MCF 10A (cell line): ENCODE results near the gene UMODL1. TPM values are rescaled to one million over a fixed set of nuclear protein-coding genes. Genes with fewer than 3 reads are reported as not detected.

ENCODE experiments used
- BruUV-seq: library from RNA; stranded (reverse); fragments of 400-500 nt; replicated peaks from 2 replicates; lab custom pipeline; 2021; lab: Mats Ljungman, UMichigan
- CTCF ChIA-PET: fragments of 300-600 bp; sonication (Branson Sonifier 250); formaldehyde crosslinking; extraction: SDS; loops from one replicate; lab custom pipeline; 2021; ENCODE audit warnings: antibody characterized with exemption, inconsistent platforms; lab: Yijun Ruan, JAX
- POLR2A ChIA-PET: fragments of 300-600, 350-650 bp; sonication (Branson Sonifier 250); formaldehyde crosslinking; extraction: SDS; loops from one replicate; lab custom pipeline; 2020; ENCODE audit warnings: antibody characterized with exemption, inconsistent platforms; lab: Yijun Ruan, JAX
- DNase-seq: peaks from one replicate; pipeline ENCODE4 v3.0.0-alpha.2; 2018; ENCODE audit not compliant: unreplicated experiment
- H3K27ac Mint-ChIP-seq: one replicate; pipeline ENCODE4 v1.8.0; 2022; ENCODE audit warnings: mild to moderate bottlenecking, low read depth, mixed read lengths; ENCODE audit not compliant: unreplicated experiment
- H3K27me3 Mint-ChIP-seq: one replicate; pipeline ENCODE4 v1.8.0; 2022; ENCODE audit warnings: mixed read lengths; ENCODE audit not compliant: insufficient read depth, unreplicated experiment
- H3K36me3 Mint-ChIP-seq: one replicate; pipeline ENCODE4 v1.8.0; 2022; ENCODE audit warnings: mild to moderate bottlenecking, moderate library complexity, mixed read lengths; ENCODE audit not compliant: insufficient read depth, unreplicated experiment
- H3K4me1 Mint-ChIP-seq: one replicate; pipeline ENCODE4 v1.8.0; 2022; ENCODE audit warnings: mixed read lengths; ENCODE audit not compliant: insufficient read depth, unreplicated experiment
- H3K4me3 Mint-ChIP-seq: one replicate; pipeline ENCODE4 v1.8.0; 2022; ENCODE audit warnings: mild to moderate bottlenecking, moderate library complexity, mixed read lengths; ENCODE audit not compliant: unreplicated experiment
- H3K9me3 Mint-ChIP-seq: one replicate; pipeline ENCODE4 v1.8.0; 2022; ENCODE audit warnings: mixed read lengths; ENCODE audit not compliant: unreplicated experiment
- CTCF ChIP-seq: fragments of 200-600 bp; IDR thresholded peaks from one replicate; pipeline ENCODE4 v1.8.0; 2022; ENCODE audit warnings: antibody characterized with exemption, mild to moderate bottlenecking; ENCODE audit not compliant: unreplicated experiment
- intact Hi-C: fragments of 100-400 bp; cut with micrococcal nuclease; formaldehyde crosslinking; loops from 2 replicates; pipeline ENCODE4 v1.14.1; 2022
- total RNA-seq: library from RNA; stranded (reverse); gene quantifications from 2 replicates; pipeline ENCODE4 v1.2.3, GENCODE V29; 2022

Gene UMODL1
- total RNA-seq, 1 experiment from 2014 or later, result not detected

DNA sequence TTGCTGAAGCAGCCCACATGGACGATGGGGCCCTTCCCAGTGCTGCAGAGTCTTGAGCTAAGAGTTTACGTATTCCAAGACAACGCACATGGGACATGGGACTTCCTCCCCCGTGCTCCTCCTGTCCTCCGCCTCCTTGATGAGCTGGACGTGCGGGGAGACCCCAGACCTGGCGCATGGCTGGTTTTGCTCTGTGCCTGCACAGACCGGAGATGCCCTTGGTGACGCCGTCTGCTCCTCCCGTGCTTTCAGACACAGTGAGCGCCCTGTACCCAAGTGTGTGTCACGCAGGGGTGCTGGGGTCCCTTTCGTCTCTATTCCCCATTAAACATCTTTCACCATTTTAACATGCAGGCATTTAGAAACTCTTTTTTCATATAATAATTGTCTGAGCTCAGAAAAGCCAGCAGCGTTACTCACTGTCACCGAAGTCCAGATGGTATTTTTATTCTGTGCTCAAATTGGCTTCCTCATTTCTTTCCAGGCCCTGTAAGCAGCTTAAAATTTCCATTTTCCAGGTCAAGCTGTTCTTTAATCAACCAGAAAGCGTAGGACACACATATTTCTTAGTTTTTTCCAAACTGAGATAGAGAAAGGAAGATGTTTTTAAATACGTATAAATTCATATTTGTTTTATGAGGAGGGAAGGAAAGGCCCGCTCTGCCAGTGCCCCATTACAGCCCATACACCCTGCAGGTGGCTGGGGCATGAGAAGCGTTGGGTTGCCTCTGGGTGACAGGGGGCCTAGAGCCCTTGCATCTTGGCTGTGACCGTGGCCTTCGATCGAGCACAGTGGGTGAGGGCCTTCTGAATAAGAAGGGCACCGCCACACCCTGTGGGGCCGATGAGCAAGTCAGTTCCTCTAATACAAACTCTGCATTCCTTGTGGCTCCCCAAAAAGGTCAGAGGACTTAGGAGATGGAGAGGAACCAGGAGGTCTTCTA is 43.0 kb upstream of the UMODL1 start:
- intact Hi-C loops, result no loop called here
- Mint-ChIP-seq H3K27me3 (peaks cover 24% of the 10 kb centered on the region), H3K4me3 (no peak overlapping the region), H3K36me3 (no peaks in the 10 kb centered on the region), H3K4me1 (no peaks in the 10 kb centered on the region), H3K9me3 (no peaks in the 10 kb centered on the region), H3K27ac (no peak overlapping the region)
- BruUV-seq, result no TSS peak
- CTCF ChIA-PET, result interaction anchor here (0.6 to 1.7 kb wide), 2 partner anchors 14 to 89 kb away, joined by 4 to 6 read pairs; no protein-coding TSS in a partner anchor
- POLR2A ChIA-PET, result no interaction called here
- no peak for DNase-seq
- no peak for TF ChIP-seq CTCF

DNA sequence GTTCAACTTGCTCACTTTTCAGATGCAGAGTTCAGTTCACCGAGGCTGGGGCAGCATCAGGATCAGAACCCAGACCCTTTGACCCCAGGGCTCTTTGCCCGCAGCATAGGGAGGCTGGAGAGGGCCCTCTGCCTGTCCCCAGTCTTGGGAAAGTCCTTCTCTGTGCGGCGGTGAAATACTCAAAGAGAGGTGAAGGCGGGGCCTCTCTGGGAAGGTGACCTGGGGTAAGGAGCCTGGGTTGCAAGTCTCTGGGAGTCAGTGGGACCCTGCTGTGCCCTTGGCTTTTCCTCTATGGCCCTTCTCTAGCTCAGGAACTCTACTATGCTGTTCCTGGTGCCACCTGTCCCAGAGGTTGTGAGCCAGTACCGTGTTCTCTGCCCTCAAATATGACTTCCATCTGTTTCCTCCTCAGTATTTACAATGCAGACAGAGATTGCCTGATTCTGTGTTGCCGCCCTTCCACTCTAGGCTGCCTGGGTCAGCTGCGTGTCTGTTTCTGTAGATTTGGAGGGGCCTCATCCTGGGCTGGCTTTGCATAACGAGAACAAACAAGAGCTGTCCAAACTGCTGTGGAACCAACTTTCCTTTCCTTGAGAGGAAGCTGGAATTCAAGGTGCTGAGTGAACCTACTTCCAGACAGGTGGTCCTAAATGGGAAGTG is 42.2 kb upstream of the UMODL1 start:
- no peak for TF ChIP-seq CTCF
- Mint-ChIP-seq H3K4me1 (no peaks in the 10 kb centered on the region), H3K4me3 (no peak overlapping the region), H3K27me3 (peaks cover 20% of the 10 kb centered on the region), H3K9me3 (no peaks in the 10 kb centered on the region), H3K27ac (no peak overlapping the region), H3K36me3 (no peaks in the 10 kb centered on the region)
- BruUV-seq, result no TSS peak
- intact Hi-C loops, result no loop called here
- ChIA-PET POLR2A (no interaction called here), CTCF (interaction anchor here (0.6 to 1.7 kb wide), 3 partner anchors 10 to 89 kb away, joined by 3 to 6 read pairs (median 5); no protein-coding TSS in a partner anchor)
- DNase-seq, result no peak

DNA sequence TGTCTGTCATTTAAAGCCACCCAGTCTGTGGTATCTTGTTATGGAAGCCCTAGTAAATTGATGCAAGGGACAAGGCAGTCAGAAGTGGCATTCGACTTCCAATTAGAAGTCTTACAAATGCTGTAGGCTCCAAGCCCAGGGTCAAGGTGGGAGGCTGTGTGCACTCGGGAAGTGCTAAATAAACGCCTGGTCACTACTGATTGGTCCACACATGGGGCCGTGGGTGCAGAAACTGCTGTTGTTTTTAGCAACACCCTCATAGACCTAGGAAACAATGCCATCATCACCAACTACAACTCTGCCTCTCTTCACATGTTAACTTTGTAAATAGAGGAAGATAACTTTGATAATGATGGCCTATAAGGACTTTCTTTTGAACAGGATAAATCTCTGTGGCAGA is 40.8 kb upstream of the UMODL1 start:
- H3K27me3 Mint-ChIP-seq, result peaks cover 8% of the 10 kb centered on the region
- no peaks in the 10 kb centered on the region for H3K4me1 Mint-ChIP-seq
- no peak for TF ChIP-seq CTCF
- DNase-seq, result no peak
- no TSS peak for BruUV-seq
- POLR2A ChIA-PET, result interaction anchor here (0.7 kb wide), 1 partner anchor 9 kb away, joined by 3 read pairs; no protein-coding TSS in a partner anchor
- intact Hi-C loops, result no loop called here
- H3K4me3 Mint-ChIP-seq, result no peak overlapping the region
- CTCF ChIA-PET, result no interaction called here
- no peaks in the 10 kb centered on the region for H3K9me3 Mint-ChIP-seq
- H3K27ac Mint-ChIP-seq, result no peak overlapping the region
- no peaks in the 10 kb centered on the region for H3K36me3 Mint-ChIP-seq

- H3K27ac Mint-ChIP-seq, result no peak overlapping the region
- BruUV-seq, result no TSS peak
- CTCF ChIA-PET, result interaction anchor here (0.7 kb wide), 1 partner anchor 82 kb away, joined by 3 read pairs; no protein-coding TSS in a partner anchor
- no peak overlapping the region for H3K4me3 Mint-ChIP-seq
- H3K4me1 Mint-ChIP-seq, result no peaks in the 10 kb centered on the region
- intact Hi-C loops, result no loop called here
- H3K27me3 Mint-ChIP-seq, result peaks cover 8% of the 10 kb centered on the region
- no peaks in the 10 kb centered on the region for H3K9me3 Mint-ChIP-seq
- no peak for DNase-seq
- H3K36me3 Mint-ChIP-seq, result no peaks in the 10 kb centered on the region
- POLR2A ChIA-PET, result interaction anchor here (0.7 to 0.8 kb wide), 2 partner anchors 8 to 82 kb away, joined by 3 read pairs; no protein-coding TSS in a partner anchor
- no peak for TF ChIP-seq CTCF
These were observed 39.9 kb upstream of the UMODL1 start for GRCh38 chr21:42031241-42031640.
